HG03060 (cell line): Measurements from ENCODE around the gene AP3B1.

ENCODE experiments used
- ATAC-seq: cut with Tn5 transposase; IDR thresholded peaks from one replicate; pipeline ENCODE4 v1.9.1; 2021; ENCODE audit warnings: low read depth, moderate number of reproducible peaks; ENCODE audit not compliant: unreplicated experiment

The AP3B1 gene

GRCh38 chr5:78007233-78007632 is 287.3 kb downstream of the AP3B1 start:
- no peak for ATAC-seq

- ATAC-seq, result no peak
Observed at GRCh38 chr5:78006449-78006848, 288.0 kb downstream of the AP3B1 start.

GRCh38 chr5:78005021-78005785 is 289.3 kb downstream of the AP3B1 start:
- no peak for ATAC-seq

GRCh38 chr5:78004559-78004958 is 289.9 kb downstream of the AP3B1 start:
- ATAC-seq, result no peak

GRCh38 chr5:78003919-78004318 is 290.6 kb downstream of the AP3B1 start:
- no peak for ATAC-seq

DNA sequence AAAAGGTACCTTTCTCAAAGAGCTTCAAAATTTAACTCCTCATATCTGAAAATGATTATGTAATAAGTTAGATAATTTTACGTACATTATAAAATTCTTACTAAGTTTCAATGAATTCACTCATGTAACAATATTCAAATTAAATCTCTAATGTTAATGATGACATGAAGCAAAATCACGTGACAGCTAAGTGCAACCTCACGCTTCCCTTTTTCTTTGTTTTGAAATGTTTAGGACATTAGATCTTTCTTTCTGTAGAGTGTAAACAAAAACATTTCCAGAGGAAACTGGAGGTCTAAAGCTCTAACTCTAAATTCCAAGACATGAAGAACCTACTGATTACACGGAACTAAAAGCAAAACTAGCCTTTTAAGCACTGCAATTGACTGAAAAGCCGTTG is 291.0 kb downstream of the AP3B1 start:
- ATAC-seq, result no peak

DNA sequence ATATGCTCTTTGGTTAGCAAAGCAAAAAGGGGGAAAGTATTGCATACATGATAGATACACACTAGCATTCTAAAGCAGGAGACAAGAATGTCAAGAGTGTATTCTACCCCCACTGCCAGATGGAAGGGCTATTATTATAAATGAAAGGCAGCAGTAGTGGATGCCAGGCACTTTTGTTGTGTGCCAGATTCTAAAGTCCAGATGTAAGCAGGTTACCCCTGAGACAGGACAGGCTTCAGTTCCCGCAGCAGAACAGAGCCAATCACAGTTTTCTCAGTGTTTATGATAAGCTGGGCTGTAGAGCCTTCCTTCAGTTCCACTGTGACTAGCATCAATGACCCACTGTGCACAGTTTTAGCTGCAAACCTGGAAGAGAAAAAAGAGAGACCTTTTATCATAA is 291.8 kb downstream of the AP3B1 start:
- no peak for ATAC-seq

- ATAC-seq, result no peak
Observed at GRCh38 chr5:78001197-78001596, 293.3 kb downstream of the AP3B1 start.

DNA sequence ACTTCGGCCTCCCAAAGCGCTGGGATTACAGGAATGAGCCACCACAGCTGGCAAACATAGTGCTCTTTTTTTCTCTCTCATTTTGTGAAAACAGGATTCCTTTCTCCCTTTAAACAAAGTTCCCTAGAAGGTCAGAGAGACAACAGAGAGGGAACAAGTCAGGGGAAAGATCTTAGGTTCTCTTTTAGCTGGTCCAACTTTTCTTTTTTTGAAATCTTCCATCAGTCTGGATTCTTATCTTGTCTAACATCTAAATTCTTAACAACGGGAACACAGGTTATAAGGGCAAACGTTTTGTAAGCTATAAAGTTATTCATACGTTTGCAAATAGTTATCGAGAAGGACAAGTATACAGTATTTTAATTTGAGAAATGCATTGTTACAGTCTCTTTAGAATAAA is 294.3 kb downstream of the AP3B1 start:
- ATAC-seq, result no peak

- no peak for ATAC-seq
Observed at GRCh38 chr5:77999399-77999798, 295.1 kb downstream of the AP3B1 start.

GRCh38 chr5:77996943-77997342 is 297.6 kb downstream of the AP3B1 start:
- ATAC-seq, result no peak

DNA sequence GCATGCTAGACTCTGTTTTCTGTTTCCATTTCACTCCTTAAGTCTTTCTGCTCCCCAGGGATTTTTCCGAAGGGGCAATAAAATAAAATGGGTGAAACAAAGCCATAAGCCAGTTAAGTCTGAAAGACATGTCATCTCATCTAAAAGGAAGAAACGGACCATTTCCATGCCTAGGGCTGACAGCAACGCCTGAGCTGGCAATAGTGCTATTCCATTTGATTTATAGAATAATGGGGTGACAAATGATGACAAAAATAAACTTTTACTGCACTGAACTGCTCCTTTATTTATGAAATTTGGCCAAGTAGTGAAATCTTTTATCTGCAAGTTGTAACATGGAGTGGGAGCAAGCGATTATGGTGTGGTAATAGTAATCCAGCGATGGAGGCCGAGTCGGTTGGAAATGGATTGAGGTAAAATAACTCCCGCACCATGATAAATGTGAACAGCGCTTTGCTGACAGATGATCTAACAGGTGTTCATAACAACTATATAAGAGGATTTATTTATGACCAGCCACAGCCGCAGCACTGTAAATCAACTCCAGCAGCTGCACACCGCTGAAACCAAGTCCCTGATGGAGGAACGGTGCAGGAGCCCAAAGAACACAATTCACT is 298.6 kb downstream of the AP3B1 start:
- no peak for ATAC-seq

DNA sequence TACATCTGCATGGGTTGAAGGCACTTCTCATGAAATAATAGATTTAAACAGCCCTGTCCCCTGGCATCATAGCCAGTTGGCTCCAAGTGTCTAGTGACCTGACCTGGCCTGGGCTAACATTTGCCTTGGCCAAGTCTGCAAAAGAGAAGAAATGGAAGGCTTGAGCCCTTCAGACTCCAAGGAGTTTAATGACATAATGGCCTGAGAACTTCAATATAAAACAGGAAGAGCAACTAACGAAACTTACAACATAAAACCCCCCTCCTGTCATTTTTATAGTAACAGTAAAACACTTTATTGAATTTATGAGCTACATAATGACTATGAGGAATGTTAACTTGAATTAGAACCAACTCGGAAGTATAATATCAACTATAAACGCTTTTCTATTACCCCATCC is 299.6 kb downstream of the AP3B1 start:
- ATAC-seq, result no peak

- no peak for ATAC-seq
Observed at GRCh38 chr5:77993855-77994318, 300.6 kb downstream of the AP3B1 start.

- no peak for ATAC-seq
Observed at GRCh38 chr5:77993141-77993854, 301.2 kb downstream of the AP3B1 start.

GRCh38 chr5:77991084-77991483 is 303.4 kb downstream of the AP3B1 start:
- no peak for ATAC-seq

DNA sequence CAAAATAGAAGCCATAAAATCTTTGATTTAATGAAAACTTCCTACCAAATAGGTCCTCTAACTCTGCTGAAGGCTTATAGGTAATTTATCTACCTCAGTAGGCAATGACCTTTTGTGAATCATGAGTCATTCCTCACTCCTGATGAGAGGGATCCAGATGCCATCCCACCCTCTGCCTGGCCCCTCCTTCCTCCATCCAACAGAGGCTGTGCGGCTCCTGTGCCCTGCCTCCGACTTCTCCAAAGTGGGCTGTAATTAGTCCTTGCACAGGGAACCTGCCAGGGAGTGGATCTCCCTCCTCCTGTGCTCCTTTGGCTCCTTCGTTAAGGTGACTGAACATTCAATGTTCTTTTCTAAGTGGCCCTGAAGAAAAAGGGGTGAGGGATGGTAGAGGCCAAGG is 304.5 kb downstream of the AP3B1 start:
- ATAC-seq, result no peak

DNA sequence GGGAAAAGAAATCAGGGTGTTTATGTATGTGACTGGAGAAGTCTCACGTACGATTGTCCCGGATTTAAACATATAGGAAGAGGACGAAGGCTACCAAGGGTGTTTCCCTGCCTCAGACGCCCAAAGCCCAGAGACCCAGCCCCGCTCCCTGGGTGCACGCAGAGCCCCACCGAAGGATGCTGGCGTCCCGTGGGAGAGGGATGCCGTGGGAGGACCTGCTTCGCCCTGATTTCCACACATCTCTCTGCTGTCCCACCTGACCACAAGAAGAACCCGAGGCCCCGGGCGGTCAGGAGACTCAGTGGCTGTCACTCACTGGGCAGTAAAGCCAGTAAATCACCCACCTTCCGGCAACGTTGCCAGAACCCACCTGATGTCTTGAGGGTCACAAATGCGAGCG is 306.5 kb downstream of the AP3B1 start:
- ATAC-seq, result no peak

DNA sequence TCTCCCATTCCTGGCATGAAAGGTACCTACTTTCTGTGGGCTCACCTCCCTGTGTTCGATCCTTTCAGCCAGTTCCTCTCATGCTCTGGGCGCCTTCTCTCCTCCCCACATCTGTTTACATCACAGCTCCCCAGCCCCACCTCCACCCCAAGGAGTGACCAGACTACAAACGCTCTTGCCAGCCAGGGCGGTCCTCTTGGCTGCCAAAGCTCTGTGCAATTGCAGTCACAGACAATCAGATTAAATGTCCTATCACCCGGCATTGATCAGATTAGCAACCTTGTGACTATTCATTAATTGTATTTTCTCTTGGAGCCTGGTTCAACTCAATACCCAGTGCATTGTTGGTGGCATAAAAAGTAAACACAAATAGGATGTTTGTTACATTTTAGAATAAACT is 307.2 kb downstream of the AP3B1 start:
- no peak for ATAC-seq

DNA sequence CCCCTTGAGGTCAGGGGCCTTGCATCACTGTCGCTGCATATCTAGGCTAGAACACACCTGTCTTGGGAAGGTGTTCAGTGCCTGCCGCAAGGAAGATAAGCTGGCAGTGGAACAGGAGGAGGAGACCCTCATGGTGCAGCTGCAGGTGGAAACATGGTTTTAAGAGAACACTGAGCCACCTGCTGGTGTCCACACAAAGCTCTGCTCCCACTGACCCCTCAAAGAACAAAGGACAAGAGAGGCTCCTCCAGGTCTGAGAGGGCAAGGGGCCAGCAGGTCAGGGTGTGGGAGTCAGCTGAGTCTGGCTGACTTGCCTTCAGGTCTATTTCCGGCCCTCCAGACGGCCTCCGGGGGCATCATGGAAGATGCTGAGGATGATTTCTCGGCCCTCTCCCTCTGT is 308.2 kb downstream of the AP3B1 start:
- no peak for ATAC-seq

DNA sequence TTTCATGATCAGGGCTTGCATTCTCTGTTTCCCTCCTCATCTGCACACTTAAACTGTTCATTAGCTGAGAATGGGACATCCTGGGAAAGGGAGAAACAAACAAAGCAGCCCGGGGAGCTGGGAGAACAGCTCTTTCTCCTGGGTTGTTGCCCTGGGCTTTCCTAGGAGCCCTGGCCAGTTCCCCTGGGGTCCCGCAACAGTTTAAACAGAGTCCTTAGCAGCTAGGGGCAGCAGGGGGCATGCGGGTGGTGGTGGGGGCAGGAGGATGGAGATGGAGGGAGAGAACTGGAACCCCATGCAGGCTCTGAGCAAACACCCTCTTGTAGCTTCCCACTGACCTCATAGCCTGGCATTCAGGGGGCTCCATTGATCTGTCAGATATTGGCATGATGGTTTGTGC is 309.3 kb downstream of the AP3B1 start:
- no peak for ATAC-seq

GRCh38 chr5:77984587-77984986 is 309.9 kb downstream of the AP3B1 start:
- ATAC-seq, result no peak
